ENCODE data around the gene SPIRE1. TPM values are rescaled to one million over a fixed set of nuclear protein-coding genes. Genes with fewer than 3 reads are reported as not detected.

The SPIRE1 gene
- total and polyA plus RNA-seq, 2 of the 4 experiments (the other 2 are of a cell fraction) = 11.6 to 31.4 TPM

DNA sequence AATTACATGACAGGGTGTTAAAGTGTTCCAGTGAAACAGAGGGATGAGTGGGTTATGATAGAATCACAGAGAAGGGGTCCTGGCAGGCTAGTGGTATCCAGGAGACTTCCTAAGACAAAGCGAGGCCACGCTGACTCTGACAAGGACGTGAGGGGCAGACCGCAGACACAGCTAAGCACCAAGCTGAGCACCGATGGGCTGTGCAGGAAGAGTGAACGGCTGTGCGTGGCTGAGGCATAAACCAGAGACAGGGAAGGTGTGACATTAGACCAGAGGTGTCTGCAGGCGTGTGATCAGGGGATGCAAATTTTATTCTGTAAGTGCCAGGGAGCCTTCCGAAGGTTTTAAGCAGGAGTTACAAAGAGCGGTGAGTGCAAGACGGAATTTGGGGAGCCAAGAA lies 180.3 kb downstream of the SPIRE1 start:
- Histone ChIP-seq H3K23ac (ENCODE audit: low read depth, low read length) (no peak overlapping the region), H3K4me3 (ENCODE audit: insufficient read depth, low read depth, low read length) (no peak overlapping the region), H4K5ac (ENCODE audit: low read depth, low read length) (no peak overlapping the region), H2BK5ac (ENCODE audit: low read depth, low read length, poor library complexity, severe bottlenecking) (no peak overlapping the region), H3K27ac (ENCODE audit: insufficient read depth, low read length) (no peak overlapping the region), H3K14ac (replicated peaks; ENCODE audit: low read depth, low read length) (no peak overlapping the region), H4K20me1 (ENCODE audit: insufficient read depth, low read length) (no peaks in the 10 kb centered on the region), H2BK120ac (ENCODE audit: low read depth, low read length) (no peak overlapping the region), H3K36me3 (ENCODE audit: control insufficient read depth, insufficient read depth, low read length) (peaks cover 12% of the 10 kb centered on the region), H3K9me3 (ENCODE audit: control insufficient read depth, insufficient read depth, low read length) (no peaks in the 10 kb centered on the region), H2AFZ (replicated peaks; ENCODE audit: low read length, poor library complexity) (no peak overlapping the region), H2BK20ac (ENCODE audit: low read depth, low read length) (no peak overlapping the region), H3K4ac (ENCODE audit: low read depth, low read length) (no peak overlapping the region), H3K56ac (ENCODE audit: extremely low read depth, insufficient read depth, low read length) (no peak overlapping the region), H3K4me1 (ENCODE audit: control insufficient read depth, insufficient read depth, low read length) (no peaks in the 10 kb centered on the region; the same call in 1 of the 2 replicates), H2AK9ac (replicated peaks; ENCODE audit: low read depth, low read length, poor library complexity) (no peak overlapping the region), H3K18ac (ENCODE audit: low read depth, low read length) (no peak overlapping the region), H3K4me2 (ENCODE audit: low read depth, low read length) (no peak overlapping the region), H3K9me1 (ENCODE audit: insufficient read depth, low read length) (peaks cover 12% of the 10 kb centered on the region), H4K8ac (ENCODE audit: low read depth in 2 of 2, low read length in 2 of 2) (no peak overlapping the region), H3K9ac (ENCODE audit: low read depth, low read length) (no peak overlapping the region), H3K79me1 (ENCODE audit: low read depth in 1 of 2, low read length in 2 of 2) (peaks cover 0 to 7% of the 10 kb centered on the region in 2 experiments; a peak in 1 of 4 replicates), H2BK15ac (ENCODE audit: low read depth, low read length) (no peak overlapping the region), H4K91ac (ENCODE audit: insufficient read depth, low read depth, low read length) (no peak overlapping the region), H3K27me3 (ENCODE audit: control insufficient read depth, insufficient read depth, low read length) (no peaks in the 10 kb centered on the region), H2AK5ac (ENCODE audit: low read depth, low read length) (no peak overlapping the region)
- BruUV-seq (replicated peaks) = no TSS peak
- POLR2A ChIA-PET (ENCODE audit: unreplicated experiment) = no interaction called here
- ATAC-seq (ENCODE audit: low read depth) (no peak), DNase-seq (no peak)
- CTCF ChIA-PET = no interaction called here
- dilution Hi-C loops (cut with HindIII; ENCODE audit: low sequenced_read_pairs, unreplicated experiment) = no loop called here
- intact Hi-C loops (cut with micrococcal nuclease) = no loop called here
- TF ChIP-seq NFE2L2 (IDR thresholded peaks at IDR 0.05; ENCODE audit: low read depth, low read length) (no peak), RFX5 (IDR thresholded peaks at IDR 0.05; ENCODE audit: low read depth, low read length) (no peak), CEBPB (IDR thresholded peaks at IDR 0.05; ENCODE audit: low read depth, low read length) (no peak), MAZ (IDR thresholded peaks at IDR 0.05; ENCODE audit: borderline replicate concordance, low read depth, low read length) (no peak), POLR2A (IDR thresholded peaks at IDR 0.05; ENCODE audit: low read depth, low read length) (no peak), MXI1 (IDR thresholded peaks at IDR 0.05; ENCODE audit: borderline replicate concordance, low read depth, low read length) (no peak), SMC3 (IDR thresholded peaks at IDR 0.05; ENCODE audit: low read depth, low read length) (no peak), RAD21 (IDR thresholded peaks at IDR 0.05; ENCODE audit: low read length) (no peak), BHLHE40 (IDR thresholded peaks at IDR 0.05; ENCODE audit: low read depth, low read length) (no peak), MAFK (IDR thresholded peaks at IDR 0.05; ENCODE audit: low read depth, low read length) (no peak), RCOR1 (IDR thresholded peaks at IDR 0.05; ENCODE audit: insufficient replicate concordance, low read length) (no peak), FOS (IDR thresholded peaks at IDR 0.05; ENCODE audit: low read depth, low read length) (no peak), USF2 (IDR thresholded peaks at IDR 0.05; ENCODE audit: low read depth, low read length) (no peak), CHD1 (IDR thresholded peaks at IDR 0.05; ENCODE audit: low read depth, low read length) (no peak)
- TF ChIP-seq, protein P1, sequence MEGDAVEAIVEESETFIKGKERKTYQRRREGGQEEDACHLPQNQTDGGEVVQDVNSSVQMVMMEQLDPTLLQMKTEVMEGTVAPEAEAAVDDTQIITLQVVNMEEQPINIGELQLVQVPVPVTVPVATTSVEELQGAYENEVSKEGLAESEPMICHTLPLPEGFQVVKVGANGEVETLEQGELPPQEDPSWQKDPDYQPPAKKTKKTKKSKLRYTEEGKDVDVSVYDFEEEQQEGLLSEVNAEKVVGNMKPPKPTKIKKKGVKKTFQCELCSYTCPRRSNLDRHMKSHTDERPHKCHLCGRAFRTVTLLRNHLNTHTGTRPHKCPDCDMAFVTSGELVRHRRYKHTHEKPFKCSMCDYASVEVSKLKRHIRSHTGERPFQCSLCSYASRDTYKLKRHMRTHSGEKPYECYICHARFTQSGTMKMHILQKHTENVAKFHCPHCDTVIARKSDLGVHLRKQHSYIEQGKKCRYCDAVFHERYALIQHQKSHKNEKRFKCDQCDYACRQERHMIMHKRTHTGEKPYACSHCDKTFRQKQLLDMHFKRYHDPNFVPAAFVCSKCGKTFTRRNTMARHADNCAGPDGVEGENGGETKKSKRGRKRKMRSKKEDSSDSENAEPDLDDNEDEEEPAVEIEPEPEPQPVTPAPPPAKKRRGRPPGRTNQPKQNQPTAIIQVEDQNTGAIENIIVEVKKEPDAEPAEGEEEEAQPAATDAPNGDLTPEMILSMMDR (conservative IDR thresholded peaks at IDR 0.05; ENCODE audit: low read depth, low read length) = no peak
- TF ChIP-seq, protein P2, sequence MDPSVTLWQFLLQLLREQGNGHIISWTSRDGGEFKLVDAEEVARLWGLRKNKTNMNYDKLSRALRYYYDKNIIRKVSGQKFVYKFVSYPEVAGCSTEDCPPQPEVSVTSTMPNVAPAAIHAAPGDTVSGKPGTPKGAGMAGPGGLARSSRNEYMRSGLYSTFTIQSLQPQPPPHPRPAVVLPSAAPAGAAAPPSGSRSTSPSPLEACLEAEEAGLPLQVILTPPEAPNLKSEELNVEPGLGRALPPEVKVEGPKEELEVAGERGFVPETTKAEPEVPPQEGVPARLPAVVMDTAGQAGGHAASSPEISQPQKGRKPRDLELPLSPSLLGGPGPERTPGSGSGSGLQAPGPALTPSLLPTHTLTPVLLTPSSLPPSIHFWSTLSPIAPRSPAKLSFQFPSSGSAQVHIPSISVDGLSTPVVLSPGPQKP (IDR thresholded peaks at IDR 0.05; ENCODE audit: borderline replicate concordance, low read depth, low read length) = no peak
- 95% methylated on average over 9 of the region's 11 CpGs; no CpG with 5 or more reads in 1 of the 2 experiments for WGBS, 2 experiments (ENCODE audit: extremely low coverage in 2 of 2, insufficient read length in 1 of 2)
- in situ Hi-C loops (cut with MboI; ENCODE audit: low sequenced_read_pairs) = no loop called here

Measured in IMR-90 (cell line).